Right ventricle myocardium superior (tissue), 1 donor: ENCODE results near the gene LIF. TPM values are rescaled to one million over a fixed set of nuclear protein-coding genes. Genes with fewer than 3 reads are reported as not detected.

ENCODE experiments used
- ATAC-seq: fragments of 200-7000 bp; cut with Tn5 transposase; one replicate; pipeline ENCODE4 v1.9.1; 2020; ENCODE audit warnings: mild to moderate bottlenecking; ENCODE audit not compliant: poor library complexity
- DNase-seq: peaks from one replicate; pipeline ENCODE4 v3.0.0-alpha.2; 2020
- intact Hi-C: fragments of 100-400 bp; cut with DNase I; formaldehyde crosslinking; loops from one replicate; pipeline ENCODE4 v1.11.2; 2022
- long read RNA-seq: library from polyadenylated mRNA; unstranded; transcript quantifications from one replicate; pipeline ENCODE4 v2.0.0, GENCODE V29; 2021
- total RNA-seq: library from RNA; stranded (reverse); fragmentation: NEBNext Ultra II Directional; extraction: Animal tissue kit (Norgen Biotek cat#: 25700); gene quantifications from one replicate; pipeline ENCODE4 v1.2.1, GENCODE V29; 2021
- donor health status: DM: no; HTN: yes; CAD: no; lungs with severe emphysema.

Gene LIF
- total RNA-seq, result 0.54 TPM
- long read RNA-seq, result 0 reads

- ATAC-seq (peak; percentile 29), DNase-seq (no peak)
- intact Hi-C loops, result no loop called here
These were observed at the start of gene LIF for GRCh38 chr22:30245985-30246813. LIF (minus strand) TSS chr22:30246759; CDS start chr22:30246695, 64 bp downstream.

- DNase-seq (no peak), ATAC-seq (no peak)
- intact Hi-C loops, result no loop called here
These were observed 49.8 kb upstream of the LIF start for GRCh38 chr22:30296324-30296723.

GRCh38 chr22:30295576-30295975 lies 49.0 kb upstream of the LIF start:
- intact Hi-C loops, result no loop called here
- ATAC-seq (no peak), DNase-seq (peak; percentile 29)

GRCh38 chr22:30294830-30295229 lies 48.3 kb upstream of the LIF start:
- intact Hi-C loops, result no loop called here
- ATAC-seq, result no peak
- peak; percentile 36 for DNase-seq

- intact Hi-C loops, result no loop called here
- peak; percentile 30 for DNase-seq
- ATAC-seq, result no peak
These were observed 47.5 kb upstream of the LIF start for GRCh38 chr22:30294066-30294465.

GRCh38 chr22:30293026-30293425 lies 46.5 kb upstream of the LIF start:
- ATAC-seq (no peak), DNase-seq (no peak)
- intact Hi-C loops, result no loop called here

GRCh38 chr22:30292069-30292970 lies 45.8 kb upstream of the LIF start:
- peak; percentile 43 for DNase-seq
- ATAC-seq, result no peak
- intact Hi-C loops, result no loop called here

GRCh38 chr22:30291058-30291892 lies 44.7 kb upstream of the LIF start:
- intact Hi-C loops, result no loop called here
- DNase-seq (peak; percentile 90), ATAC-seq (peak; percentile 28)

- ATAC-seq (peak; percentile 3), DNase-seq (peak; percentile 41)
- intact Hi-C loops, result no loop called here
These were observed 43.9 kb upstream of the LIF start for GRCh38 chr22:30290342-30291057.

GRCh38 chr22:30289980-30290313 lies 43.4 kb upstream of the LIF start:
- intact Hi-C loops, result loop anchor here (2.0 kb wide), 1 partner anchor 37 kb away; the partner anchor contains the start of gene TBC1D10A
- DNase-seq, result no peak
- peak; percentile 5 for ATAC-seq

- intact Hi-C loops, result loop anchor here (2.0 kb wide), 1 partner anchor 37 kb away; the partner anchor contains the start of gene TBC1D10A
- peak; percentile 89 for ATAC-seq
- peak; percentile 99 for DNase-seq
These were observed 42.8 kb upstream of the LIF start, which contains the start of gene CASTOR1 for GRCh38 chr22:30289141-30289979. CASTOR1 (minus strand) TSS chr22:30289505; CDS start chr22:30289497, 8 bp downstream.

- intact Hi-C loops, result loop anchor here (1.0 to 2.0 kb wide), 2 partner anchors 38 to 99 kb away; partner anchors contain the start of genes RNF215 and TBC1D10A
- no peak for ATAC-seq
- no peak for DNase-seq
These were observed 42.0 kb upstream of the LIF start for GRCh38 chr22:30288419-30289140.

GRCh38 chr22:30287648-30288418 lies 41.3 kb upstream of the LIF start:
- ATAC-seq (peak; percentile 69), DNase-seq (peak; percentile 91)
- intact Hi-C loops, result loop anchor here (1.0 to 2.0 kb wide), 2 partner anchors 39 to 99 kb away; partner anchors contain the start of genes RNF215 and TBC1D10A

- intact Hi-C loops, result no loop called here
- DNase-seq (peak; percentile 87), ATAC-seq (no peak)
These were observed 40.5 kb upstream of the LIF start for GRCh38 chr22:30286813-30287647.

- DNase-seq (no peak), ATAC-seq (no peak)
- intact Hi-C loops, result no loop called here
These were observed 39.8 kb upstream of the LIF start for GRCh38 chr22:30286331-30286730.
